OCI-LY7 (cell line): ENCODE measurements around the gene FAM234B. TPM values are rescaled to one million over a fixed set of nuclear protein-coding genes. Genes with fewer than 3 reads are reported as not detected.

Source experiments
- Bru-seq: library from RNA; stranded (reverse); fragments of 400-500 nt; gene quantifications from one replicate; lab custom pipeline; 2021; lab: Mats Ljungman, UMichigan
- BruChase-seq, 2 experiments: library from RNA; stranded (reverse); fragments of 400-500 nt; gene quantifications; one replicate each; lab custom pipeline; 2021; lab: Mats Ljungman, UMichigan
- BruUV-seq: library from RNA; stranded (reverse); fragments of 400-500 nt; replicated peaks from 2 replicates; lab custom pipeline; 2021; lab: Mats Ljungman, UMichigan
- CTCF ChIA-PET: fragments of 300-600 bp; sonication (Branson Sonifier 250); formaldehyde crosslinking; loops from one replicate; lab custom pipeline; 2022; ENCODE audit warnings: antibody characterized with exemption; ENCODE audit not compliant: unreplicated experiment; lab: Charles Lee
- POLR2A ChIA-PET: fragments of 300-600 bp; sonication (Branson Sonifier 250); formaldehyde crosslinking; loops from one replicate; lab custom pipeline; 2022; ENCODE audit warnings: antibody characterized with exemption; lab: Charles Lee
- DNase-seq: peaks from one replicate; pipeline ENCODE4 v3.0.0-alpha.2; 2015; ENCODE audit warnings: low spot score
- H2AFZ ChIP-seq: fragments of 200-600 bp; sonication (generic), shearing (Covaris generic); 2 replicates; pipeline ENCODE4 v1.6.1; 2014; ENCODE audit warnings: mild to moderate bottlenecking, antibody characterized with exemption, low read length, moderate library complexity
- H3K27ac ChIP-seq: fragments of 200-600 bp; sonication (generic); 2 replicates; pipeline ENCODE4 v1.5.1; 2014; ENCODE audit warnings: mixed run types, low read depth, mild to moderate bottlenecking, moderate library complexity, low read length, inconsistent platforms; ENCODE audit not compliant: poor library complexity, severe bottlenecking
- H3K36me3 ChIP-seq: fragments of 200-600 bp; sonication (generic); 2 replicates; pipeline ENCODE4 v1.6.1; 2014; ENCODE audit warnings: mild to moderate bottlenecking, antibody characterized with exemption, low read length, moderate library complexity, mixed read lengths; ENCODE audit not compliant: insufficient read depth
- H3K4me1 ChIP-seq: fragments of 200-600 bp; sonication (generic); 2 replicates; pipeline ENCODE4 v1.5.1; 2014; ENCODE audit warnings: mild to moderate bottlenecking, low read length; ENCODE audit not compliant: insufficient read depth, poor library complexity, severe bottlenecking
- H3K4me2 ChIP-seq: fragments of 200-600 bp; sonication (generic); 2 replicates; pipeline ENCODE4 v1.6.1; 2014; ENCODE audit warnings: mild to moderate bottlenecking, low read length
- H3K4me3 ChIP-seq: fragments of 200-600 bp; sonication (generic); 2 replicates; pipeline ENCODE4 v1.5.1; 2014; ENCODE audit warnings: mild to moderate bottlenecking, low read depth, low read length; ENCODE audit not compliant: poor library complexity, severe bottlenecking
- H3K79me2 ChIP-seq: fragments of 200-600 bp; sonication (generic); 2 replicates; pipeline ENCODE4 v1.6.1; 2016; ENCODE audit warnings: low read depth, mild to moderate bottlenecking, low read length, moderate library complexity, mixed read lengths; ENCODE audit not compliant: insufficient read depth
- H3K9me2 ChIP-seq: fragments of 200-600 bp; sonication (generic); 2 replicates; pipeline ENCODE4 v1.6.1; 2016; ENCODE audit warnings: mild to moderate bottlenecking, low read length, mixed read lengths; ENCODE audit not compliant: insufficient read depth
- H3K9me3 ChIP-seq: fragments of 200-600 bp; sonication (generic); 2 replicates; pipeline ENCODE4 v1.6.1; 2014; ENCODE audit warnings: mild to moderate bottlenecking, mixed run types, low read length, mixed read lengths
- H4K20me1 ChIP-seq: fragments of 200-600 bp; sonication (generic); 2 replicates; pipeline ENCODE4 v1.6.1; 2014; ENCODE audit warnings: mild to moderate bottlenecking, antibody characterized with exemption, low read length, moderate library complexity, mixed read lengths; ENCODE audit not compliant: insufficient read depth
- CTCF ChIP-seq: fragments of 200-600 bp; sonication (generic); conservative IDR thresholded peaks from 2 replicates; pipeline ENCODE4 v1.5.1; 2014; ENCODE audit warnings: mild to moderate bottlenecking, antibody characterized with exemption, low read length, moderate library complexity, mixed read lengths
- EZH2phosphoT487 ChIP-seq: fragments of 200-600 bp; sonication (generic); IDR thresholded peaks from 2 replicates; pipeline ENCODE4 v1.6.1; 2018; ENCODE audit warnings: low read depth, borderline replicate concordance, mild to moderate bottlenecking, mixed run types, antibody characterized with exemption, low read length, moderate library complexity, mixed read lengths
- intact Hi-C: fragments of 100-400 bp; cut with micrococcal nuclease; formaldehyde crosslinking; loops from one replicate; pipeline ENCODE4 v1.10.0; 2022; ENCODE audit not compliant: unreplicated experiment
- long read RNA-seq: library from polyadenylated mRNA; stranded (forward); transcript quantifications from one replicate; pipeline ENCODE4 v2.0.0, GENCODE V29; 2022
- total RNA-seq, 2 experiments: library from RNA; depleted of rRNA in 1 of 2; stranded (reverse); fragments of >200 nt in 1 of 2; shearing (Covaris generic) in 1 of 2; gene quantifications; 2 replicates each; pipeline ENCODE4 v1.2.3, GENCODE V29; 2014 to 2022

Gene FAM234B
- total RNA-seq (2014; rRNA removed; shearing (Covaris generic)), result 7.0 and 7.5 TPM in 2 replicates
- 4.7 and 5.6 TPM in 2 replicates for total RNA-seq (2022)
- percentile 48 among the genes with signal in this experiment for Bru-seq, nascent RNA
- percentile 40 among the genes with signal in this experiment for BruChase-seq, experiment 1, labeled RNA remaining after a 6-hour chase
- percentile 48 among the genes with signal in this experiment for BruChase-seq, experiment 2, labeled RNA remaining after a 2-hour chase
- long read RNA-seq, full-length matches to known transcripts, result 1 of 6 reads
- long read RNA-seq, partial matches to known transcripts, result 1 of 6 reads
- long read RNA-seq, other reads (novel, unspliced or antisense), result 4 of 6 reads

GRCh38 chr12:13044002-13044905 lies at the start of gene FAM234B:
Gene FAM234B (plus strand): TSS chr12:13044381. CDS start chr12:13044404, 23 bp downstream.
- BruUV-seq, result no TSS peak
- peak; percentile 71 for DNase-seq
- Histone ChIP-seq H3K9me2 (no peaks in the 10 kb centered on the region), H3K79me2 (no peaks in the 10 kb centered on the region), H3K36me3 (no peaks in the 10 kb centered on the region), H3K4me3 (peak within 1 kb of the TSS; percentile 93), H3K4me2 (peak within 1 kb of the TSS; percentile 84), H3K4me1 (peaks cover 13% of the 10 kb centered on the region), H4K20me1 (no peaks in the 10 kb centered on the region), H3K27ac (no peak within 1 kb of the TSS), H3K9me3 (no peaks in the 10 kb centered on the region), H2AFZ (peak within 1 kb of the TSS; percentile 97)
- POLR2A ChIA-PET, result interaction anchor here (0.6 to 1.2 kb wide), 5 partner anchors 9 to 1067 kb away, joined by 3 to 5 read pairs (median 4); no protein-coding TSS in a partner anchor
- intact Hi-C loops, result no loop called here
- CTCF ChIA-PET, result no interaction called here
- TF ChIP-seq CTCF (peak; percentile 39; the same call in 1 of the 2 replicates), EZH2phosphoT487 (no peak)

GRCh38 chr12:12995088-12995487 lies 49.1 kb upstream of the FAM234B start:
- Histone ChIP-seq H3K27ac (no peak overlapping the region), H3K4me3 (no peak overlapping the region), H4K20me1 (no peaks in the 10 kb centered on the region), H2AFZ (no peak overlapping the region), H3K4me2 (no peak overlapping the region), H3K9me2 (no peaks in the 10 kb centered on the region), H3K9me3 (no peaks in the 10 kb centered on the region), H3K79me2 (no peaks in the 10 kb centered on the region), H3K36me3 (no peaks in the 10 kb centered on the region), H3K4me1 (no peaks in the 10 kb centered on the region)
- intact Hi-C loops, result no loop called here
- POLR2A ChIA-PET, result no interaction called here
- CTCF ChIA-PET, result no interaction called here
- TF ChIP-seq EZH2phosphoT487, result no peak
- TF ChIP-seq CTCF, result no peak
- BruUV-seq, result no TSS peak
- DNase-seq, result no peak
